ENCODE measurements around the gene PTPRG. TPM values are rescaled to one million over a fixed set of nuclear protein-coding genes. Genes with fewer than 3 reads are reported as not detected.

PTPRG gene
- total RNA-seq, 1 donor from 2014 or later = 39.6 TPM

DNA sequence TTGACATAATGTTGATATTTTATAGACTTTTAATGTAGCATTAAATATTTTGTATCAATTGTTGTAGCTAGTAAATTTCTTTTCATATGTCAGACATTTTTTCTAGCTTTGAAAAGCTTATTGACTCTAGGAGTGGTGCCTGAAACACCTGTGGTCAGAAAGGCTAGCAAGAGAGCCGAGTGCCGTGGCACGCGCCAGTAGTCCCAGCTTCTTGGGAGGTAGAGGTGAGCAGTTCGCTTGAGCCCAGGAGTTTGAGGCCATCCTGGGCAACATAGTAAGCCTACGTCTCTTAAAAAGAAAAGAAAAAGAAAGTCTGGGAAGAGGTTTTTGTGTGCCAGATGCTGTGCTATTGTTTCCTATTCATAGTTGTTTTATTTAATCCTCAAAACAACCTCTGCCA, 613.8 kb downstream of the PTPRG start:
- Mint-ChIP-seq H3K4me3 (ENCODE audit: unreplicated experiment) (no peak overlapping the region), H3K27me3 (ENCODE audit: low read depth, unreplicated experiment) (no peaks in the 10 kb centered on the region)
- H3K9me3 ChIP-seq (ENCODE audit: insufficient read depth, low read depth, low read length) = no peaks in the 10 kb centered on the region

GRCh38 chr3:62178032-62178431, 616.7 kb downstream of the PTPRG start:
- Histone ChIP-seq H3K79me2 (ENCODE audit: insufficient read depth, low read length) (no peaks in the 10 kb centered on the region), H3K4me2 (ENCODE audit: low read length) (no peak overlapping the region), H3K9me3 (ENCODE audit: insufficient read depth, low read depth, low read length) (no peaks in the 10 kb centered on the region), H4K20me1 (ENCODE audit: insufficient read depth, low read length) (no peaks in the 10 kb centered on the region), H3K36me3 (ENCODE audit: insufficient read depth, low read length) (no peaks in the 10 kb centered on the region), H3K4me3 (ENCODE audit: insufficient read depth, low read depth, low read length) (no peak overlapping the region), H3K27ac (ENCODE audit: low read depth, low read length) (no peak overlapping the region), H3K27me3 (ENCODE audit: insufficient read depth, low read length) (no peaks in the 10 kb centered on the region), H3K9ac (ENCODE audit: low read length) (no peak overlapping the region), H2AFZ (ENCODE audit: low read depth, low read length) (no peak overlapping the region), H3K4me1 (ENCODE audit: insufficient read depth, low read length) (no peaks in the 10 kb centered on the region)
- TF ChIP-seq, protein P1, sequence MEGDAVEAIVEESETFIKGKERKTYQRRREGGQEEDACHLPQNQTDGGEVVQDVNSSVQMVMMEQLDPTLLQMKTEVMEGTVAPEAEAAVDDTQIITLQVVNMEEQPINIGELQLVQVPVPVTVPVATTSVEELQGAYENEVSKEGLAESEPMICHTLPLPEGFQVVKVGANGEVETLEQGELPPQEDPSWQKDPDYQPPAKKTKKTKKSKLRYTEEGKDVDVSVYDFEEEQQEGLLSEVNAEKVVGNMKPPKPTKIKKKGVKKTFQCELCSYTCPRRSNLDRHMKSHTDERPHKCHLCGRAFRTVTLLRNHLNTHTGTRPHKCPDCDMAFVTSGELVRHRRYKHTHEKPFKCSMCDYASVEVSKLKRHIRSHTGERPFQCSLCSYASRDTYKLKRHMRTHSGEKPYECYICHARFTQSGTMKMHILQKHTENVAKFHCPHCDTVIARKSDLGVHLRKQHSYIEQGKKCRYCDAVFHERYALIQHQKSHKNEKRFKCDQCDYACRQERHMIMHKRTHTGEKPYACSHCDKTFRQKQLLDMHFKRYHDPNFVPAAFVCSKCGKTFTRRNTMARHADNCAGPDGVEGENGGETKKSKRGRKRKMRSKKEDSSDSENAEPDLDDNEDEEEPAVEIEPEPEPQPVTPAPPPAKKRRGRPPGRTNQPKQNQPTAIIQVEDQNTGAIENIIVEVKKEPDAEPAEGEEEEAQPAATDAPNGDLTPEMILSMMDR (IDR thresholded peaks at IDR 0.05; ENCODE audit: insufficient read depth, low read depth, low read length) = no peak
- TF ChIP-seq EZH2 (IDR thresholded peaks at IDR 0.05; ENCODE audit: insufficient read depth, low read length) = no peak
- Mint-ChIP-seq H3K27ac (ENCODE audit: unreplicated experiment) (no peak overlapping the region), H3K9me3 (ENCODE audit: unreplicated experiment) (no peaks in the 10 kb centered on the region), H3K36me3 (ENCODE audit: low read depth, unreplicated experiment) (peaks cover 12% of the 10 kb centered on the region), H3K27me3 (ENCODE audit: low read depth, unreplicated experiment) (no peaks in the 10 kb centered on the region), H3K4me3 (ENCODE audit: unreplicated experiment) (no peak overlapping the region), H3K4me1 (ENCODE audit: low read depth, unreplicated experiment) (no peaks in the 10 kb centered on the region)
- no peak for FAIRE-seq
- no peak for DNase-seq (ENCODE audit: low read depth)

More for the DNA sequence above, 613.8 kb downstream of the PTPRG start:
- Histone ChIP-seq H2AFZ (ENCODE audit: low read depth, low read length) (no peak overlapping the region), H4K20me1 (ENCODE audit: insufficient read depth, low read length) (no peaks in the 10 kb centered on the region), H3K9ac (ENCODE audit: low read length) (no peak overlapping the region), H3K4me2 (ENCODE audit: low read length) (no peak overlapping the region), H3K4me3 (ENCODE audit: insufficient read depth, low read depth, low read length) (no peak overlapping the region), H3K79me2 (ENCODE audit: insufficient read depth, low read length) (no peaks in the 10 kb centered on the region), H3K27me3 (ENCODE audit: insufficient read depth, low read length) (no peaks in the 10 kb centered on the region), H3K36me3 (ENCODE audit: insufficient read depth, low read length) (no peaks in the 10 kb centered on the region), H3K4me1 (ENCODE audit: insufficient read depth, low read length) (peaks cover 6% of the 10 kb centered on the region), H3K27ac (ENCODE audit: low read depth, low read length) (no peak overlapping the region)
- no peak for FAIRE-seq
- DNase-seq (ENCODE audit: low read depth) = no peak
- Mint-ChIP-seq H3K4me1 (ENCODE audit: low read depth, unreplicated experiment) (peaks cover 8% of the 10 kb centered on the region), H3K36me3 (ENCODE audit: low read depth, unreplicated experiment) (peaks cover 8% of the 10 kb centered on the region), H3K9me3 (ENCODE audit: unreplicated experiment) (no peaks in the 10 kb centered on the region), H3K27ac (ENCODE audit: unreplicated experiment) (no peak overlapping the region)
- no peak for TF ChIP-seq EZH2 (IDR thresholded peaks at IDR 0.05; ENCODE audit: insufficient read depth, low read length)
- TF ChIP-seq, protein P1 (IDR thresholded peaks at IDR 0.05; ENCODE audit: insufficient read depth, low read depth, low read length) = no peak

- Histone ChIP-seq H3K9me3 (ENCODE audit: insufficient read depth, low read depth, low read length) (no peaks in the 10 kb centered on the region), H3K79me2 (ENCODE audit: insufficient read depth, low read length) (no peaks in the 10 kb centered on the region), H3K4me2 (ENCODE audit: low read length) (no peak overlapping the region), H3K27me3 (ENCODE audit: insufficient read depth, low read length) (no peaks in the 10 kb centered on the region), H3K36me3 (ENCODE audit: insufficient read depth, low read length) (no peaks in the 10 kb centered on the region), H4K20me1 (ENCODE audit: insufficient read depth, low read length) (no peaks in the 10 kb centered on the region), H2AFZ (ENCODE audit: low read depth, low read length) (no peak overlapping the region), H3K9ac (ENCODE audit: low read length) (no peak overlapping the region), H3K4me3 (ENCODE audit: insufficient read depth, low read depth, low read length) (no peak overlapping the region), H3K27ac (ENCODE audit: low read depth, low read length) (no peak overlapping the region), H3K4me1 (ENCODE audit: insufficient read depth, low read length) (no peaks in the 10 kb centered on the region)
- DNase-seq (ENCODE audit: low read depth) = no peak
- no peak for TF ChIP-seq EZH2 (IDR thresholded peaks at IDR 0.05; ENCODE audit: insufficient read depth, low read length)
- TF ChIP-seq, protein P1 (IDR thresholded peaks at IDR 0.05; ENCODE audit: insufficient read depth, low read depth, low read length) = no peak
- no peak for FAIRE-seq
- peaks cover 2% of the 10 kb centered on the region for H3K9me3 Mint-ChIP-seq (ENCODE audit: unreplicated experiment)
- peaks cover 14% of the 10 kb centered on the region for H3K36me3 Mint-ChIP-seq (ENCODE audit: low read depth, unreplicated experiment)
- H3K4me3 Mint-ChIP-seq (ENCODE audit: unreplicated experiment) = no peak overlapping the region
- H3K27me3 Mint-ChIP-seq (ENCODE audit: low read depth, unreplicated experiment) = no peaks in the 10 kb centered on the region
- H3K27ac Mint-ChIP-seq (ENCODE audit: unreplicated experiment) = no peak overlapping the region
- no peaks in the 10 kb centered on the region for H3K4me1 Mint-ChIP-seq (ENCODE audit: low read depth, unreplicated experiment)
Measured at GRCh38 chr3:62178739-62179600, 617.6 kb downstream of the PTPRG start.
